Panc1 (cell line): ENCODE measurements around the gene SRPRA.

Experiments used
- CTCF ChIP-seq: fragments of 450-650 bp; IDR thresholded peaks from 2 replicates; pipeline ENCODE4 v1.5.1; 2017; ENCODE audit warnings: mild to moderate bottlenecking
- POLR2AphosphoS5 ChIP-seq: IDR thresholded peaks from 2 replicates; pipeline ENCODE4 v1.6.1; 2012; ENCODE audit warnings: mild to moderate bottlenecking, low read depth, low read length, moderate library complexity

GRCh38 chr11:126282361-126282735 lies 13.7 kb upstream of the SRPRA start:
- TF ChIP-seq CTCF (no peak), POLR2AphosphoS5 (no peak)
